Activated CD8-positive, alpha-beta T cell treated with anti-CD3 and anti-CD28 coated beads for 36 hours (primary cell): Measurements from ENCODE around the gene IDH3G. TPM values are rescaled to one million over a fixed set of nuclear protein-coding genes. Genes with fewer than 3 reads are reported as not detected.

Experiments
- ATAC-seq: fragments of 200-7000 bp; cut with Tn5 transposase; one replicate; pipeline ENCODE4 v1.10.0; 2021; ENCODE audit warnings: mild to moderate bottlenecking, moderate library complexity
- CTCF ChIA-PET: fragments of 350-600 bp; sonication (Branson Sonifier 250); formaldehyde crosslinking; loops from one replicate; lab custom pipeline; 2021; ENCODE audit warnings: antibody characterized with exemption; lab: Charles Lee
- POLR2A ChIA-PET: fragments of 350-600 bp; sonication (Branson Sonifier 250); formaldehyde crosslinking; loops from one replicate; lab custom pipeline; 2021; ENCODE audit warnings: antibody characterized with exemption; lab: Charles Lee
- DNase-seq: peaks from one replicate; pipeline ENCODE4 v3.0.0-alpha.2; 2020
- H3K27ac Mint-ChIP-seq: one replicate; pipeline ENCODE4 v1.8.0; 2021; ENCODE audit warnings: mild to moderate bottlenecking, mixed read lengths
- H3K27me3 Mint-ChIP-seq: one replicate; pipeline ENCODE4 v1.8.0; 2021; ENCODE audit warnings: mixed read lengths
- H3K36me3 Mint-ChIP-seq: one replicate; pipeline ENCODE4 v1.8.0; 2021; ENCODE audit warnings: low read depth, mixed read lengths
- H3K4me1 Mint-ChIP-seq: one replicate; pipeline ENCODE4 v1.8.0; 2021; ENCODE audit warnings: low read depth, mixed read lengths
- H3K4me3 Mint-ChIP-seq: one replicate; pipeline ENCODE4 v1.8.0; 2021; ENCODE audit warnings: mild to moderate bottlenecking, moderate library complexity, mixed read lengths
- H3K9me3 Mint-ChIP-seq: one replicate; pipeline ENCODE4 v1.8.0; 2021; ENCODE audit warnings: mixed read lengths
- CTCF ChIP-seq: fragments of 200-600 bp; IDR thresholded peaks from one replicate; pipeline ENCODE4 v1.8.0; 2022; ENCODE audit warnings: antibody characterized with exemption, mild to moderate bottlenecking
- intact Hi-C: fragments of 100-400 bp; cut with micrococcal nuclease; formaldehyde crosslinking; loops from one replicate; pipeline ENCODE4 v1.10.0; 2022
- total RNA-seq, 2 experiments: library from RNA; stranded (reverse); gene quantifications; one replicate each; pipeline ENCODE4 v1.2.3, GENCODE V29; 2021

The IDH3G gene
- total RNA-seq, 2 experiments from 2014 or later = 54.3 to 56.9 TPM

GRCh38 chrX:153830640-153831428 is 36.7 kb upstream of the IDH3G start:
- Mint-ChIP-seq H3K27me3 (peaks cover 5% of the 10 kb centered on the region), H3K4me3 (no peak overlapping the region), H3K27ac (no peak overlapping the region), H3K4me1 (peaks cover 6% of the 10 kb centered on the region), H3K36me3 (no peaks in the 10 kb centered on the region), H3K9me3 (no peaks in the 10 kb centered on the region)
- DNase-seq (no peak), ATAC-seq (no peak)
- POLR2A ChIA-PET = no interaction called here
- no peak for TF ChIP-seq CTCF
- CTCF ChIA-PET = no interaction called here
- intact Hi-C loops = no loop called here

- ATAC-seq = peak; percentile 60
- no peak for DNase-seq
- H3K27me3 Mint-ChIP-seq = peaks cover 5% of the 10 kb centered on the region
- CTCF ChIA-PET = no interaction called here
- intact Hi-C loops = no loop called here
- H3K4me1 Mint-ChIP-seq = peaks cover 6% of the 10 kb centered on the region
- H3K36me3 Mint-ChIP-seq = no peaks in the 10 kb centered on the region
- no peak for TF ChIP-seq CTCF
- H3K9me3 Mint-ChIP-seq = no peaks in the 10 kb centered on the region
- no peak within 1 kb of the TSS for H3K27ac Mint-ChIP-seq
- peak within 1 kb of the TSS; percentile 37 for H3K4me3 Mint-ChIP-seq
- POLR2A ChIA-PET = no interaction called here
Observed at GRCh38 chrX:153829799-153830639, 35.8 kb upstream of the IDH3G start, which contains the start of gene PDZD4. PDZD4 (minus strand) TSS chrX:153830544; CDS start chrX:153830298, 246 bp downstream.

GRCh38 chrX:153829549-153829798 is 35.3 kb upstream of the IDH3G start:
- no peak overlapping the region for H3K27ac Mint-ChIP-seq
- DNase-seq (no peak), ATAC-seq (no peak)
- CTCF ChIA-PET = no interaction called here
- TF ChIP-seq CTCF = no peak
- intact Hi-C loops = no loop called here
- no peaks in the 10 kb centered on the region for H3K9me3 Mint-ChIP-seq
- no peaks in the 10 kb centered on the region for H3K36me3 Mint-ChIP-seq
- H3K27me3 Mint-ChIP-seq = peaks cover 5% of the 10 kb centered on the region
- H3K4me1 Mint-ChIP-seq = peaks cover 6% of the 10 kb centered on the region
- POLR2A ChIA-PET = no interaction called here
- peak overlapping the region; percentile 19 for H3K4me3 Mint-ChIP-seq

- ATAC-seq (peak; percentile 21), DNase-seq (no peak)
- H3K27me3 Mint-ChIP-seq = peaks cover 5% of the 10 kb centered on the region
- ChIA-PET POLR2A (no interaction called here), CTCF (no interaction called here)
- peaks cover 6% of the 10 kb centered on the region for H3K4me1 Mint-ChIP-seq
- H3K27ac Mint-ChIP-seq = no peak overlapping the region
- no peaks in the 10 kb centered on the region for H3K9me3 Mint-ChIP-seq
- TF ChIP-seq CTCF = no peak
- H3K4me3 Mint-ChIP-seq = peak overlapping the region; percentile 19
- intact Hi-C loops = no loop called here
- no peaks in the 10 kb centered on the region for H3K36me3 Mint-ChIP-seq
Observed at GRCh38 chrX:153828723-153829548, 34.8 kb upstream of the IDH3G start.
